HepG2 (cell line): ENCODE results near the gene CAMTA1. TPM values are rescaled to one million over a fixed set of nuclear protein-coding genes. Genes with fewer than 3 reads are reported as not detected.

Experiments used
- ATAC-seq: fragments of 200-7000 bp; cut with Tn5 transposase; 3 replicates; pipeline ENCODE4 v1.9.1; 2020; ENCODE audit warnings: mild to moderate bottlenecking, moderate library complexity
- BruUV-seq: library from RNA; stranded (reverse); fragments of 400-500 nt; replicated peaks from 2 replicates; lab custom pipeline; 2021; lab: Mats Ljungman, UMichigan
- CTCF ChIA-PET: fragments of 300-600 bp; formaldehyde crosslinking; extraction: SDS; loops from one replicate; lab custom pipeline; 2021; ENCODE audit warnings: low total read pairs, inconsistent platforms, low intra/inter-chr PET ratio; lab: Yijun Ruan, JAX
- POLR2A ChIA-PET: fragments of 350-600 bp; sonication (Branson Sonifier 250); formaldehyde crosslinking; loops from one replicate; lab custom pipeline; 2020; ENCODE audit warnings: antibody characterized with exemption, inconsistent platforms; lab: Yijun Ruan, JAX
- DNase-seq: peaks from one replicate; pipeline ENCODE4 v3.0.0-alpha.2; 2015; ENCODE audit warnings: low spot score
- FAIRE-seq: peaks from 3 replicates; lab custom pipeline; 2011; peaks lifted over from hg19 to GRCh38; lab: Jason Lieb, UNC
- H2AFZ ChIP-seq: one replicate; pipeline ENCODE4 v1.6.1; 2011; ENCODE audit warnings: low read length, inconsistent platforms
- H3K27ac ChIP-seq: fragments of 300-600 bp; 3 replicates; pipeline ENCODE4 v1.8.0; 2011; ENCODE audit warnings: mixed run types, mild to moderate bottlenecking, mixed read lengths, low read length, inconsistent platforms; ENCODE audit not compliant: insufficient read depth; ENCODE audit errors: extremely low read length
- H3K27me3 ChIP-seq, 2 experiments: fragments of 200-600 bp in 1 of 2; 2 replicates in 1 of 2; 3 replicates in 1 of 2; pipeline versions ENCODE4 v1.6.0 to v1.8.0; 2011; ENCODE audit warnings: low read length in 2 of 2, mild to moderate bottlenecking in 2 of 2, moderate library complexity in 2 of 2, inconsistent platforms in 1 of 2; ENCODE audit not compliant: insufficient read depth in 2 of 2, control insufficient read depth in 1 of 2
- H3K36me3 ChIP-seq, 2 experiments: fragments of 200-600 bp in 1 of 2; replicated peaks in 1 of 2; 2 replicates in 1 of 2; 3 replicates in 1 of 2; pipeline versions ENCODE4 v1.5.1 to v1.8.0; 2011; ENCODE audit warnings: low read length in 2 of 2, inconsistent platforms in 1 of 2; ENCODE audit not compliant: insufficient read depth in 2 of 2, control insufficient read depth in 1 of 2
- H3K4me1 ChIP-seq: 2 replicates; pipeline ENCODE4 v1.5.1; 2012; ENCODE audit warnings: low read length, inconsistent platforms; ENCODE audit not compliant: insufficient read depth
- H3K4me2 ChIP-seq: 2 replicates; pipeline ENCODE4 v1.6.0; 2011; ENCODE audit warnings: low read depth, low read length, inconsistent platforms
- H3K4me3 ChIP-seq, 3 experiments: fragments of 200-600 bp in 1 of 3; sonication (generic), shearing (Covaris generic) in 1 of 3; replicated peaks in 1 of 3; 2 replicates each; pipeline ENCODE4 v1.5.1; 2011 to 2016; ENCODE audit warnings: low read length in 3 of 3, inconsistent platforms in 2 of 3, low read depth in 2 of 3, mild to moderate bottlenecking in 2 of 3, control low read depth in 1 of 3, mixed read lengths in 1 of 3; ENCODE audit not compliant: insufficient read depth in 1 of 3
- H3K79me2 ChIP-seq: one replicate; pipeline ENCODE4 v1.6.1; 2011; ENCODE audit warnings: low read length, inconsistent platforms; ENCODE audit not compliant: insufficient read depth
- H3K9ac ChIP-seq: 2 replicates; pipeline ENCODE4 v1.6.0; 2011; ENCODE audit warnings: mild to moderate bottlenecking, low read depth, low read length, inconsistent platforms; ENCODE audit not compliant: insufficient read depth
- H3K9me3 ChIP-seq: 2 replicates; pipeline ENCODE4 v1.5.1; 2012; ENCODE audit warnings: mild to moderate bottlenecking, low read length
- H4K20me1 ChIP-seq: 2 replicates; pipeline ENCODE4 v1.6.0; 2011; ENCODE audit warnings: inconsistent platforms, mild to moderate bottlenecking, low read length, moderate library complexity; ENCODE audit not compliant: insufficient read depth
- ATF7-NPFF ChIP-seq: sonication (generic); formaldehyde crosslinking; IDR thresholded peaks from 2 replicates; pipeline ENCODE4 v1.8.1; 2023; ENCODE audit warnings: mild to moderate bottlenecking, low read depth, missing genetic modification reagents, moderate library complexity
- CCDC6 ChIP-seq: sonication (generic); formaldehyde crosslinking; IDR thresholded peaks from 2 replicates; pipeline ENCODE4 v1.8.1; 2022; ENCODE audit warnings: mild to moderate bottlenecking, missing genetic modification reagents, moderate library complexity
- EZH2 ChIP-seq: conservative IDR thresholded peaks from 2 replicates; pipeline ENCODE4 v1.6.1; 2012; ENCODE audit warnings: mild to moderate bottlenecking, low read depth, low read length, moderate library complexity
- HNRNPUL1 ChIP-seq: fragments of 200-400 bp; formaldehyde crosslinking; IDR thresholded peaks from 2 replicates; pipeline ENCODE4 v1.6.1; 2017; ENCODE audit warnings: low read depth, mild to moderate bottlenecking, low read length, moderate library complexity
- NFKBIZ ChIP-seq: IDR thresholded peaks from 2 replicates; pipeline ENCODE4 v1.6.1; 2018; ENCODE audit warnings: missing genetic modification reagents, missing compliant biosample characterization
- NFRKB ChIP-seq: fragments of 450-650 bp; IDR thresholded peaks from 2 replicates; pipeline ENCODE4 v1.6.1; 2017
- TAF15 ChIP-seq: fragments of 200-400 bp; formaldehyde crosslinking; IDR thresholded peaks from one replicate; pipeline ENCODE4 v1.6.1; 2018; ENCODE audit warnings: mild to moderate bottlenecking, low read depth, low read length; ENCODE audit not compliant: poor library complexity, severe bottlenecking
- TOPORS ChIP-seq: sonication (generic); formaldehyde crosslinking; IDR thresholded peaks from 2 replicates; pipeline ENCODE4 v1.8.0; 2023; ENCODE audit warnings: mild to moderate bottlenecking, missing genetic modification reagents
- ZNF12 ChIP-seq: sonication (generic); formaldehyde crosslinking; IDR thresholded peaks from 2 replicates; pipeline ENCODE4 v1.5.0; 2020; ENCODE audit warnings: missing genetic modification reagents
- ZNF430 ChIP-seq: sonication (generic); formaldehyde crosslinking; IDR thresholded peaks from 2 replicates; pipeline ENCODE4 v1.9.0; 2021; ENCODE audit warnings: mild to moderate bottlenecking, missing genetic modification reagents
- WGBS: methylation state at CpG from one replicate; pipeline ENCODE4 v1.1.6; 2017; ENCODE audit warnings: low lambda C conversion rate; 5-methylcytosine and 5-hydroxymethylcytosine counted together
- in situ Hi-C: cut with HindIII; loops from 2 replicates; pipeline ENCODE4 v1.10.0; 2017; ENCODE audit warnings: low pct_unique_long_range_greater_than_20kb; ENCODE audit not compliant: extremely low pct_ligation_motif_present
- intact Hi-C: fragments of 100-400 bp; cut with micrococcal nuclease; formaldehyde crosslinking; loops from one replicate; pipeline ENCODE4 v1.10.0; 2022; ENCODE audit not compliant: unreplicated experiment
- polyA plus RNA-seq, 8 experiments: library from polyadenylated mRNA; depleted of rRNA in 3 of 8; stranded (reverse) in 7 of 8; unstranded in 1 of 8; fragments of >200 nt; fragmentation: Illumina TruSeq in 4 of 8; extraction: Trizol in 4 of 8; gene quantifications; 2 replicates each; pipeline versions ENCODE4 v1.2.1 to v1.2.3, GENCODE V29; 2011 to 2016; ENCODE audit warnings: low read depth in 4 of 8, missing spikeins in 1 of 8, mixed read lengths in 1 of 8; ENCODE audit not compliant: insufficient read depth in 1 of 8
- total RNA-seq, 5 experiments: library from RNA; depleted of rRNA; stranded (reverse); fragments of >200 nt; fragmentation: Illumina TruSeq; extraction: Trizol; gene quantifications; 2 replicates each; pipeline ENCODE4 v1.2.3, GENCODE V29; 2016; ENCODE audit warnings: low read depth in 1 of 5
- TF ChIP-seq, protein P1 (sequence below): IDR thresholded peaks from 2 replicates; pipeline ENCODE4 v1.6.1; 2016; ENCODE audit warnings: low read depth, borderline replicate concordance
- TF ChIP-seq, protein P2 (sequence below): sonication (generic); formaldehyde crosslinking; IDR thresholded peaks from 2 replicates; pipeline ENCODE4 v1.9.0; 2021; ENCODE audit warnings: missing genetic modification reagents, borderline replicate concordance
- TF ChIP-seq, protein P3 (sequence below): sonication (generic); formaldehyde crosslinking; IDR thresholded peaks from 2 replicates; pipeline ENCODE4 v1.8.0; 2022; ENCODE audit warnings: missing genetic modification reagents, mild to moderate bottlenecking, inconsistent platforms, borderline replicate concordance
- TF ChIP-seq, protein P4 (sequence below): sonication (generic); formaldehyde crosslinking; IDR thresholded peaks from 2 replicates; pipeline ENCODE4 v1.4.0; 2020; ENCODE audit warnings: mild to moderate bottlenecking, missing genetic modification reagents

The CAMTA1 gene
- total and polyA plus RNA-seq, 2 of the 13 experiments (the other 11 are each of a cell fraction or from before 2014, with no cell fraction given) = 25.0 to 36.4 TPM

DNA sequence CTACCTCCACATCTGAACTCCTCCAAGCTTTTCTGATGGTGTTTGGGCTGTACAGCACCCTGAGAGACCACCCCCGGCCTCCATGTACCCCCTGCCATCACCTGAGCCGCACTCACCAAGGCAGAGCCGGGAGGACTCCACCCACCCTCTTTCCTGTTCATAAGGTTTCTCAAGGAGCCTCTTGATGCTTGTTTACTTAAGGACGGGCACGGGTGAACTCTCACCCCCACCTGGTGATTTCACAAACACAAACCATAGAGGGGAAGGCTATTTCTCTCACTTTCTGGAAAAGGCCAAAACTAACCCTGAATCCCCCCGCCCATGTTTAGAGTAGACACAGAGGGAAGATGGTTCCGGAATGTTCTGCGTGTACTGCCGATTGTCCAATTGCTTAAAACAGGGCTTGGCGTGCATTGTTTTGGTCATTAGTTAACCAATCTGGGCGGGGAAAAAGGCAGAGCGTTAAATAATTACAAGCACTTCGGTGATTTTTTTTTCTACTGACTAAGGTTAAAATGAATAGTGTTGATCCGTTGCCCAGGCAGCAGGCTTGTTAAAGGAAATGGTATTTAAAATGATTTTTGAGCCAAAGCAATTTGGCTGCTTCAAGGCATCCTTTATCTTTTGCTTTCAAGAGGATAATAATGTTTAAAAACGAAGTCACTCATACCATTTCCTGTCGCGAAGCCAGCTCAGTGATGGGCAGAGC is 706.0 kb downstream of the CAMTA1 start:
- intact Hi-C loops = no loop called here
- CTCF ChIA-PET = no interaction called here
- Histone ChIP-seq H3K27ac (no peak overlapping the region), H3K9ac (no peak overlapping the region), H4K20me1 (no peaks in the 10 kb centered on the region), H3K36me3 (no peaks in the 10 kb centered on the region), H3K4me1 (no peaks in the 10 kb centered on the region), H3K4me3 (no peak overlapping the region), H3K79me2 (no peaks in the 10 kb centered on the region), H3K9me3 (no peaks in the 10 kb centered on the region), H2AFZ (no peak overlapping the region), H3K27me3 (peaks cover 2 to 18% of the 10 kb centered on the region in 2 experiments; a peak in 3 of 5 replicates), H3K4me2 (no peak overlapping the region)
- POLR2A ChIA-PET = no interaction called here
- no TSS peak for BruUV-seq
- no peak for ATAC-seq
- no peak for FAIRE-seq
- WGBS = 15% methylated on average over 17 of the region's 17 CpGs
- DNase-seq = no peak
- in situ Hi-C loops = no loop called here
- TF ChIP-seq HNRNPUL1 (no peak), CCDC6 (CRISPR knock-in tag) (no peak), NFRKB (no peak), ATF7-NPFF (no peak), TOPORS (CRISPR knock-in tag) (no peak), ZNF12 (CRISPR knock-in tag) (no peak), TAF15 (no peak), EZH2 (no peak), NFKBIZ (CRISPR knock-in tag) (no peak), ZNF430 (CRISPR knock-in tag) (no peak)
- TF ChIP-seq, protein P1, sequence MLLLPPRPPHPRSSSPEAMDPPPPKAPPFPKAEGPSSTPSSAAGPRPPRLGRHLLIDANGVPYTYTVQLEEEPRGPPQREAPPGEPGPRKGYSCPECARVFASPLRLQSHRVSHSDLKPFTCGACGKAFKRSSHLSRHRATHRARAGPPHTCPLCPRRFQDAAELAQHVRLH (CRISPR knock-in tag) = no peak
- TF ChIP-seq, protein P2, sequence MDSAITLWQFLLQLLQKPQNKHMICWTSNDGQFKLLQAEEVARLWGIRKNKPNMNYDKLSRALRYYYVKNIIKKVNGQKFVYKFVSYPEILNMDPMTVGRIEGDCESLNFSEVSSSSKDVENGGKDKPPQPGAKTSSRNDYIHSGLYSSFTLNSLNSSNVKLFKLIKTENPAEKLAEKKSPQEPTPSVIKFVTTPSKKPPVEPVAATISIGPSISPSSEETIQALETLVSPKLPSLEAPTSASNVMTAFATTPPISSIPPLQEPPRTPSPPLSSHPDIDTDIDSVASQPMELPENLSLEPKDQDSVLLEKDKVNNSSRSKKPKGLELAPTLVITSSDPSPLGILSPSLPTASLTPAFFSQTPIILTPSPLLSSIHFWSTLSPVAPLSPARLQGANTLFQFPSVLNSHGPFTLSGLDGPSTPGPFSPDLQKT = no peak
- TF ChIP-seq, protein P3, sequence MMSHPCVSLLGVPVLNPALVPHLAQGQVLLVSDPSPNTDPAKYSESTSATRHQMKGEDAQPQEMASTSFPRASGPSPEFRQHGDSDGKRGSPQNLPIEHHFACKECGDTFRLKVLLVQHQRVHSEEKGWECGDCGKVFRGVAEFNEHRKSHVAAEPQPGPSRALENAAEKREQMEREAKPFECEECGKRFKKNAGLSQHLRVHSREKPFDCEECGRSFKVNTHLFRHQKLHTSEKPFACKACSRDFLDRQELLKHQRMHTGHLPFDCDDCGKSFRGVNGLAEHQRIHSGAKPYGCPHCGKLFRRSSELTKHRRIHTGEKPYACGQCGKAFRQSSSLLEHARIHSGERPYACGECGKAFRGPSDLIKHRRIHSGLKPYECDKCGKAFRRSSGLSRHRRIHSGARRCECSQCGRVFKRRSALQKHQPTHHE (CRISPR knock-in tag) = no peak
- TF ChIP-seq, protein P4, sequence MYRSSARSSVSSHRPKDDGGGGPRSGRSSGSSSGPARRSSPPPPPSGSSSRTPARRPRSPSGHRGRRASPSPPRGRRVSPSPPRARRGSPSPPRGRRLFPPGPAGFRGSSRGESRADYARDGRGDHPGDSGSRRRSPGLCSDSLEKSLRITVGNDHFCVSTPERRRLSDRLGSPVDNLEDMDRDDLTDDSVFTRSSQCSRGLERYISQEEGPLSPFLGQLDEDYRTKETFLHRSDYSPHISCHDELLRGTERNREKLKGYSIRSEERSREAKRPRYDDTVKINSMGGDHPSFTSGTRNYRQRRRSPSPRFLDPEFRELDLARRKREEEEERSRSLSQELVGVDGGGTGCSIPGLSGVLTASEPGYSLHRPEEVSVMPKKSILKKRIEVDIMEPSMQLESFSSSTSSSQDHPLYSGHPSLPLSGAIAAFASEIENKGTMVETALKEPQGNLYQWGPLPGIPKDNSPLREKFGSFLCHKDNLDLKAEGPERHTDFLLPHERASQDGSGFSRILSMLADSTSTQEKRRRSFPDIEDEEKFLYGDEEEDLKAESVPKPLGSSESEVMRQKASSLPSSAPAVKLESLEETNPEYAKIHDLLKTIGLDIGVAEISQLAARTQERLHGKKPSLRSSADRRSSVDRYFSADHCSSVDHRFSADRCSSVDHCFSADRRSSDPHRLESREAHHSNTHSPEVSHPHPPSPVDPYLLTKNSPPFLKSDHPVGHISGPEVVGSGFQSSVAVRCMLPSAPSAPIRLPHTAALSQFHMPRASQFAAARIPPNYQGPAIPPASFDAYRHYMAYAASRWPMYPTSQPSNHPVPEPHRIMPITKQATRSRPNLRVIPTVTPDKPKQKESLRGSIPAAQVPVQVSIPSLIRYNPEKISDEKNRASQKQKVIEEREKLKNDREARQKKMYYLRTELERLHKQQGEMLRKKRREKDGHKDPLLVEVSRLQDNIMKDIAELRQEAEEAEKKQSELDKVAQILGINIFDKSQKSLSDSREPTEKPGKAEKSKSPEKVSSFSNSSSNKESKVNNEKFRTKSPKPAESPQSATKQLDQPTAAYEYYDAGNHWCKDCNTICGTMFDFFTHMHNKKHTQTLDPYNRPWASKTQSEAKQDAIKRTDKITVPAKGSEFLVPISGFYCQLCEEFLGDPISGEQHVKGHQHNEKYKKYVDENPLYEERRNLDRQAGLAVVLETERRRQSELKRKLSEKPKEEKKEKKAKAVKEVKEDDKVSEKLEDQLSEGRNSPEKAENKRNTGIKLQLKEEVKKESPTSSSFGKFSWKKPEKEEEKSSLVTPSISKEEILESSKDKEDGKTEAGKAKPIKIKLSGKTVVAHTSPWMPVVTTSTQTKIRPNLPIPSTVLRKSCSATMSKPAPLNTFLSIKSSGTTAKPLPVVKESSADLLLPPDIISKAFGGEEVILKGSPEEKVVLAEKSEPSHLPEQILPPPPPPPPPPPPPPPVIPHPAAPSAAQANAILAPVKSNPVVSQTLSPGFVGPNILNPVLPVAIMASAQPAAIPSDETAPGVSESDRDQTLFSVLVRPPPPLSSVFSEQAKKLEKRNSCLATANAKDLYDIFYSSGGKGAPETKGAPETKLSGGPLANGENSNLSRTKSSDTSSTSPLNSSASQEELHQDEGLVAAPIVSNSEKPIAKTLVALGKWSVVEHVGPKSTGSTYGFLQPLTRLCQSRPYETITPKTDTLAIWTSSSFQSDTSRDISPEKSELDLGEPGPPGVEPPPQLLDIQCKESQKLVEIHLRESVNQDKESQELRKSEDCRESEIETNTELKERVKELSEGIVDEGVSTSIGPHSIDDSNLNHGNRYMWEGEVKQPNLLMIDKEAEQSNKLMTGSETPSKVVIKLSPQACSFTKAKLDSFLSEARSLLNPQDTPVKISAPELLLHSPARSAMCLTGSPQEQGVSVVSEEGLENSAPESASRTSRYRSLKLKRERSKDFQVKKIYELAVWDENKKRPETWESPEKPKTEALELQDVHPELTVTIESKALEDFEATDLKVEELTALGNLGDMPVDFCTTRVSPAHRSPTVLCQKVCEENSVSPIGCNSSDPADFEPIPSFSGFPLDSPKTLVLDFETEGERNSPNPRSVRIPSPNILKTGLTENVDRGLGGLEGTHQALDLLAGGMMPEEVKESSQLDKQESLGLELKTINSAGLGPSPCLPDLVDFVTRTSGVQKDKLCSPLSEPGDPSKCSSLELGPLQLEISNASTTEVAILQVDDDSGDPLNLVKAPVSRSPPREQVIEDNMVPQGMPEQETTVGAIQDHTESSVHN = no peak
